HepG2 (cell line): ENCODE measurements around the gene PDE8B. TPM values are rescaled to one million over a fixed set of nuclear protein-coding genes. Genes with fewer than 3 reads are reported as not detected.

Experiments used
- ATAC-seq: fragments of 200-7000 bp; cut with Tn5 transposase; 3 replicates; pipeline ENCODE4 v1.9.1; 2020; ENCODE audit warnings: mild to moderate bottlenecking, moderate library complexity
- BruUV-seq: library from RNA; stranded (reverse); fragments of 400-500 nt; replicated peaks from 2 replicates; lab custom pipeline; 2021; lab: Mats Ljungman, UMichigan
- CTCF ChIA-PET: fragments of 300-600 bp; formaldehyde crosslinking; extraction: SDS; loops from one replicate; lab custom pipeline; 2021; ENCODE audit warnings: low total read pairs, inconsistent platforms, low intra/inter-chr PET ratio; lab: Yijun Ruan, JAX
- POLR2A ChIA-PET: fragments of 350-600 bp; sonication (Branson Sonifier 250); formaldehyde crosslinking; loops from one replicate; lab custom pipeline; 2020; ENCODE audit warnings: antibody characterized with exemption, inconsistent platforms; lab: Yijun Ruan, JAX
- DNase-seq: peaks from one replicate; pipeline ENCODE4 v3.0.0-alpha.2; 2015; ENCODE audit warnings: low spot score
- FAIRE-seq: peaks from 3 replicates; lab custom pipeline; 2011; peaks lifted over from hg19 to GRCh38; lab: Jason Lieb, UNC
- H2AFZ ChIP-seq: one replicate; pipeline ENCODE4 v1.6.1; 2011; ENCODE audit warnings: low read length, inconsistent platforms
- H3K27ac ChIP-seq: fragments of 300-600 bp; 3 replicates; pipeline ENCODE4 v1.8.0; 2011; ENCODE audit warnings: mixed run types, mild to moderate bottlenecking, mixed read lengths, low read length, inconsistent platforms; ENCODE audit not compliant: insufficient read depth; ENCODE audit errors: extremely low read length
- H3K27me3 ChIP-seq, 2 experiments: fragments of 200-600 bp in 1 of 2; 2 replicates in 1 of 2; 3 replicates in 1 of 2; pipeline versions ENCODE4 v1.6.0 to v1.8.0; 2011; ENCODE audit warnings: low read length in 2 of 2, mild to moderate bottlenecking in 2 of 2, moderate library complexity in 2 of 2, inconsistent platforms in 1 of 2; ENCODE audit not compliant: insufficient read depth in 2 of 2, control insufficient read depth in 1 of 2
- H3K36me3 ChIP-seq, 2 experiments: fragments of 200-600 bp in 1 of 2; replicated peaks in 1 of 2; 2 replicates in 1 of 2; 3 replicates in 1 of 2; pipeline versions ENCODE4 v1.5.1 to v1.8.0; 2011; ENCODE audit warnings: low read length in 2 of 2, inconsistent platforms in 1 of 2; ENCODE audit not compliant: insufficient read depth in 2 of 2, control insufficient read depth in 1 of 2
- H3K4me1 ChIP-seq: 2 replicates; pipeline ENCODE4 v1.5.1; 2012; ENCODE audit warnings: low read length, inconsistent platforms; ENCODE audit not compliant: insufficient read depth
- H3K4me2 ChIP-seq: 2 replicates; pipeline ENCODE4 v1.6.0; 2011; ENCODE audit warnings: low read depth, low read length, inconsistent platforms
- H3K4me3 ChIP-seq, 3 experiments: fragments of 200-600 bp in 1 of 3; sonication (generic), shearing (Covaris generic) in 1 of 3; replicated peaks in 1 of 3; 2 replicates each; pipeline ENCODE4 v1.5.1; 2011 to 2016; ENCODE audit warnings: low read length in 3 of 3, inconsistent platforms in 2 of 3, low read depth in 2 of 3, mild to moderate bottlenecking in 2 of 3, control low read depth in 1 of 3, mixed read lengths in 1 of 3; ENCODE audit not compliant: insufficient read depth in 1 of 3
- H3K79me2 ChIP-seq: one replicate; pipeline ENCODE4 v1.6.1; 2011; ENCODE audit warnings: low read length, inconsistent platforms; ENCODE audit not compliant: insufficient read depth
- H3K9ac ChIP-seq: 2 replicates; pipeline ENCODE4 v1.6.0; 2011; ENCODE audit warnings: mild to moderate bottlenecking, low read depth, low read length, inconsistent platforms; ENCODE audit not compliant: insufficient read depth
- H3K9me3 ChIP-seq: 2 replicates; pipeline ENCODE4 v1.5.1; 2012; ENCODE audit warnings: mild to moderate bottlenecking, low read length
- H4K20me1 ChIP-seq: 2 replicates; pipeline ENCODE4 v1.6.0; 2011; ENCODE audit warnings: inconsistent platforms, mild to moderate bottlenecking, low read length, moderate library complexity; ENCODE audit not compliant: insufficient read depth
- ARID2 ChIP-seq: sonication (generic); formaldehyde crosslinking; IDR thresholded peaks from 2 replicates; pipeline ENCODE4 v1.8.1; 2022; ENCODE audit warnings: mild to moderate bottlenecking, missing genetic modification reagents, borderline replicate concordance
- ATM ChIP-seq: fragments of 450-650 bp; IDR thresholded peaks from 2 replicates; pipeline ENCODE4 v1.7.1; 2017; ENCODE audit warnings: mild to moderate bottlenecking, borderline replicate concordance
- KLF9 ChIP-seq: IDR thresholded peaks from 2 replicates; pipeline ENCODE4 v1.6.1; 2016; ENCODE audit warnings: low read depth
- NCOA1 ChIP-seq: sonication (generic); formaldehyde crosslinking; IDR thresholded peaks from 2 replicates; pipeline ENCODE4 v1.9.0; 2021; ENCODE audit warnings: missing genetic modification reagents
- NFE2 ChIP-seq: sonication (generic); formaldehyde crosslinking; IDR thresholded peaks from 2 replicates; pipeline ENCODE4 v1.4.0; 2020; ENCODE audit warnings: missing genetic modification reagents
- PCBP1 ChIP-seq: fragments of 200-400 bp; formaldehyde crosslinking; IDR thresholded peaks from 2 replicates; pipeline ENCODE4 v1.6.1; 2017; ENCODE audit warnings: mild to moderate bottlenecking, low read depth, low read length, borderline replicate concordance
- SAP130 ChIP-seq: IDR thresholded peaks from 2 replicates; pipeline ENCODE4 v1.6.1; 2016; ENCODE audit warnings: low read depth
- SNAI1 ChIP-seq: sonication (generic); formaldehyde crosslinking; IDR thresholded peaks from 2 replicates; pipeline ENCODE4 v1.5.0; 2020; ENCODE audit warnings: mild to moderate bottlenecking, missing genetic modification reagents, borderline replicate concordance
- TBP ChIP-seq: sonication (generic); formaldehyde crosslinking; IDR thresholded peaks from 2 replicates; pipeline ENCODE4 v1.5.0; 2020; ENCODE audit warnings: missing genetic modification reagents
- TBX3 ChIP-seq: fragments of 450-650 bp; IDR thresholded peaks from 2 replicates; pipeline ENCODE4 v1.6.1; 2017; ENCODE audit warnings: antibody characterized with exemption, mild to moderate bottlenecking, inconsistent platforms, borderline replicate concordance
- ZNF3 ChIP-seq: IDR thresholded peaks from 2 replicates; pipeline ENCODE4 v1.7.0; 2017; ENCODE audit warnings: inconsistent platforms
- ZNF768 ChIP-seq: sonication (generic); formaldehyde crosslinking; IDR thresholded peaks from 2 replicates; pipeline ENCODE4 v1.4.0; 2020; ENCODE audit warnings: missing genetic modification reagents
- ZNF878 ChIP-seq: sonication (generic); formaldehyde crosslinking; IDR thresholded peaks from 2 replicates; pipeline ENCODE4 v1.8.1; 2023; ENCODE audit warnings: mild to moderate bottlenecking, missing genetic modification reagents, moderate library complexity
- WGBS: methylation state at CpG from one replicate; pipeline ENCODE4 v1.1.6; 2017; ENCODE audit warnings: low lambda C conversion rate; 5-methylcytosine and 5-hydroxymethylcytosine counted together
- in situ Hi-C: cut with HindIII; loops from 2 replicates; pipeline ENCODE4 v1.10.0; 2017; ENCODE audit warnings: low pct_unique_long_range_greater_than_20kb; ENCODE audit not compliant: extremely low pct_ligation_motif_present
- intact Hi-C: fragments of 100-400 bp; cut with micrococcal nuclease; formaldehyde crosslinking; loops from one replicate; pipeline ENCODE4 v1.10.0; 2022; ENCODE audit not compliant: unreplicated experiment
- polyA plus RNA-seq, 8 experiments: library from polyadenylated mRNA; depleted of rRNA in 3 of 8; stranded (reverse) in 7 of 8; unstranded in 1 of 8; fragments of >200 nt; fragmentation: Illumina TruSeq in 4 of 8; extraction: Trizol in 4 of 8; gene quantifications; 2 replicates each; pipeline versions ENCODE4 v1.2.1 to v1.2.3, GENCODE V29; 2011 to 2016; ENCODE audit warnings: low read depth in 4 of 8, missing spikeins in 1 of 8, mixed read lengths in 1 of 8; ENCODE audit not compliant: insufficient read depth in 1 of 8
- total RNA-seq, 5 experiments: library from RNA; depleted of rRNA; stranded (reverse); fragments of >200 nt; fragmentation: Illumina TruSeq; extraction: Trizol; gene quantifications; 2 replicates each; pipeline ENCODE4 v1.2.3, GENCODE V29; 2016; ENCODE audit warnings: low read depth in 1 of 5
- TF ChIP-seq, protein P1 (sequence below): sonication (generic); formaldehyde crosslinking; IDR thresholded peaks from 2 replicates; pipeline ENCODE4 v1.8.1; 2023; ENCODE audit warnings: missing genetic modification reagents, inconsistent platforms, borderline replicate concordance
- TF ChIP-seq, protein P2 (sequence below): sonication (generic); formaldehyde crosslinking; IDR thresholded peaks from 2 replicates; pipeline ENCODE4 v1.5.0; 2020; ENCODE audit warnings: mild to moderate bottlenecking, missing genetic modification reagents, moderate library complexity

The PDE8B gene
- total and polyA plus RNA-seq, 2 of the 13 experiments (the other 11 are each of a cell fraction or from before 2014, with no cell fraction given), result 0.07 TPM; not detected in 1

DNA sequence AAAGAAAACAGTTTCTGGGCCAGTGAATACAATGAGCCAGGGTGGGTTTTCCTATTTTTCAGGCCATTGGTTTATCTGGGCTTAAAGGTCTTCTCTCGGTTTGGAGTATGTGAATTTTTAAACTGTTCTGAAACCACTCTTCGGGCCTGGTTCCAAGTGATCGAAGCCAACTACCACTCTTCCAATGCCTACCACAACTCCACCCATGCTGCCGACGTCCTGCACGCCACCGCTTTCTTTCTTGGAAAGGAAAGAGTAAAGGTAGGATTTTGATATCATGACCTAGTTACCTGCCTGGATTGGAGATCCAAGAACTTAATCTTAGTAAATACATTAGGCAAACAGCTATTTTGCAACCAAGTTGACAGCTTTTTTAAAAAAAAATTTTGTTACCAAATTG, 202.6 kb downstream of the PDE8B start:
- no TSS peak for BruUV-seq
- H3K27ac ChIP-seq, result no peak overlapping the region
- POLR2A ChIA-PET, result no interaction called here
- peaks cover 5% of the 10 kb centered on the region; the same call in 1 of the 2 replicates for H3K4me1 ChIP-seq
- TF ChIP-seq TBP (CRISPR knock-in tag), result no peak
- TF ChIP-seq ARID2, result no peak
- TF ChIP-seq SNAI1 (CRISPR knock-in tag), result no peak
- TF ChIP-seq TBX3, result no peak
- TF ChIP-seq ZNF878, result no peak
- no peak for TF ChIP-seq ATM
- no peak for TF ChIP-seq ZNF3 (CRISPR knock-in tag)
- TF ChIP-seq NCOA1 (CRISPR knock-in tag), result no peak
- H2AFZ ChIP-seq, result no peak overlapping the region
- no peaks in the 10 kb centered on the region for H3K79me2 ChIP-seq
- H3K4me3 ChIP-seq, result no peak overlapping the region
- peaks cover 0 to 2% of the 10 kb centered on the region in 2 experiments; a peak in 1 of 5 replicates for H3K27me3 ChIP-seq
- DNase-seq (no peak), ATAC-seq (no peak), FAIRE-seq (no peak)
- in situ Hi-C loops, result no loop called here
- no peaks in the 10 kb centered on the region for H3K36me3 ChIP-seq
- H4K20me1 ChIP-seq, result no peaks in the 10 kb centered on the region
- H3K9ac ChIP-seq, result no peak overlapping the region
- no peak overlapping the region for H3K4me2 ChIP-seq
- CTCF ChIA-PET, result no interaction called here
- no peaks in the 10 kb centered on the region for H3K9me3 ChIP-seq
- intact Hi-C loops, result no loop called here
- WGBS, result 47% methylated on average over 7 of the region's 7 CpGs

DNA sequence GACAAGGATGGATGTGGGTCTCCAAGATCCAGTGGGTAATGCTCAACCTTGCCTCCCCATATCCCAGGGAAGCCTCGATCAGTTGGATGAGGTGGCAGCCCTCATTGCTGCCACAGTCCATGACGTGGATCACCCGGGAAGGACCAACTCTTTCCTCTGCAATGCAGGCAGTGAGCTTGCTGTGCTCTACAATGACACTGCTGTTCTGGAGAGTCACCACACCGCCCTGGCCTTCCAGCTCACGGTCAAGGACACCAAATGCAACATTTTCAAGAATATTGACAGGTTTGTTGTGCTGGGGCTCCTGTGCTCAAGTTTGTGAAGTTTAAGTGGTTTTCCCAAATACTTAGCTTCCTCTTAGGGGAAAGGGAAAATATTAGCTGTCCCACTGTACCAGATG, 207.7 kb downstream of the PDE8B start:
- POLR2A ChIA-PET, result no interaction called here
- DNase-seq (no peak), ATAC-seq (peak; percentile 87), FAIRE-seq (no peak)
- no peak overlapping the region for H3K9ac ChIP-seq
- BruUV-seq, result no TSS peak
- no peaks in the 10 kb centered on the region for H3K79me2 ChIP-seq
- H3K9me3 ChIP-seq, result no peaks in the 10 kb centered on the region
- H3K4me1 ChIP-seq, result peaks cover 15% of the 10 kb centered on the region; the same call in 1 of the 2 replicates
- no peak overlapping the region for H3K4me2 ChIP-seq
- H2AFZ ChIP-seq, result no peak overlapping the region
- 0% methylated on average over 5 of the region's 5 CpGs for WGBS
- H3K27ac ChIP-seq, result no peak overlapping the region
- H3K36me3 ChIP-seq, result no peaks in the 10 kb centered on the region
- in situ Hi-C loops, result no loop called here
- no peaks in the 10 kb centered on the region for H4K20me1 ChIP-seq
- intact Hi-C loops, result no loop called here
- no peaks in the 10 kb centered on the region for H3K27me3 ChIP-seq
- H3K4me3 ChIP-seq, result no peak overlapping the region
- CTCF ChIA-PET, result no interaction called here
- no peak for TF ChIP-seq NFE2
- 0 out of 2 replicates have a peak, but pooled peaks have one; percentile 26 for TF ChIP-seq ZNF768 (CRISPR knock-in tag)
- 0 out of 2 replicates have a peak, but pooled peaks have one; percentile 10 for TF ChIP-seq SAP130
- no peak for TF ChIP-seq KLF9 (CRISPR knock-in tag)
- no peak for TF ChIP-seq PCBP1
- TF ChIP-seq, protein P1, sequence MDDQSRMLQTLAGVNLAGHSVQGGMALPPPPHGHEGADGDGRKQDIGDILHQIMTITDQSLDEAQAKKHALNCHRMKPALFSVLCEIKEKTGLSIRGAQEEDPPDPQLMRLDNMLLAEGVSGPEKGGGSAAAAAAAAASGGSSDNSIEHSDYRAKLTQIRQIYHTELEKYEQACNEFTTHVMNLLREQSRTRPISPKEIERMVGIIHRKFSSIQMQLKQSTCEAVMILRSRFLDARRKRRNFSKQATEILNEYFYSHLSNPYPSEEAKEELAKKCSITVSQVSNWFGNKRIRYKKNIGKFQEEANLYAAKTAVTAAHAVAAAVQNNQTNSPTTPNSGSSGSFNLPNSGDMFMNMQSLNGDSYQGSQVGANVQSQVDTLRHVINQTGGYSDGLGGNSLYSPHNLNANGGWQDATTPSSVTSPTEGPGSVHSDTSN (CRISPR knock-in tag), result no peak
- TF ChIP-seq, protein P2, sequence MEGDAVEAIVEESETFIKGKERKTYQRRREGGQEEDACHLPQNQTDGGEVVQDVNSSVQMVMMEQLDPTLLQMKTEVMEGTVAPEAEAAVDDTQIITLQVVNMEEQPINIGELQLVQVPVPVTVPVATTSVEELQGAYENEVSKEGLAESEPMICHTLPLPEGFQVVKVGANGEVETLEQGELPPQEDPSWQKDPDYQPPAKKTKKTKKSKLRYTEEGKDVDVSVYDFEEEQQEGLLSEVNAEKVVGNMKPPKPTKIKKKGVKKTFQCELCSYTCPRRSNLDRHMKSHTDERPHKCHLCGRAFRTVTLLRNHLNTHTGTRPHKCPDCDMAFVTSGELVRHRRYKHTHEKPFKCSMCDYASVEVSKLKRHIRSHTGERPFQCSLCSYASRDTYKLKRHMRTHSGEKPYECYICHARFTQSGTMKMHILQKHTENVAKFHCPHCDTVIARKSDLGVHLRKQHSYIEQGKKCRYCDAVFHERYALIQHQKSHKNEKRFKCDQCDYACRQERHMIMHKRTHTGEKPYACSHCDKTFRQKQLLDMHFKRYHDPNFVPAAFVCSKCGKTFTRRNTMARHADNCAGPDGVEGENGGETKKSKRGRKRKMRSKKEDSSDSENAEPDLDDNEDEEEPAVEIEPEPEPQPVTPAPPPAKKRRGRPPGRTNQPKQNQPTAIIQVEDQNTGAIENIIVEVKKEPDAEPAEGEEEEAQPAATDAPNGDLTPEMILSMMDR, result no peak
